Ovary (tissue), 10 donors: ENCODE data around the gene PLEKHA5. TPM values are rescaled to one million over a fixed set of nuclear protein-coding genes. Genes with fewer than 3 reads are reported as not detected.

Source experiments
- DNase-seq, 5 donors: peaks; one replicate each; pipeline ENCODE4 v3.0.0-alpha.2; 2019 to 2020
- H3K27ac ChIP-seq, 2 donors: fragments of 200-600 bp; one replicate each; pipeline versions ENCODE4 v1.5.1 to v1.8.0; 2019 to 2022
- H3K27me3 ChIP-seq: fragments of 200-600 bp; one replicate; pipeline ENCODE4 v1.8.0; 2022
- H3K36me3 ChIP-seq: fragments of 200-600 bp; sonication (generic); one replicate; pipeline ENCODE4 v1.5.1; 2019
- H3K4me1 ChIP-seq: one replicate; pipeline ENCODE4 v1.8.1; 2013; ENCODE audit warnings: mild to moderate bottlenecking, moderate library complexity; ENCODE audit not compliant: insufficient read depth
- H3K4me3 ChIP-seq: fragments of 200-600 bp; sonication (generic); one replicate; pipeline ENCODE4 v1.5.1; 2017
- H3K9me3 ChIP-seq, 2 donors: fragments of 200-600 bp in 1 of 2; sonication (generic) in 1 of 2; one replicate each; pipeline versions ENCODE4 v1.5.1 to v1.8.1; 2013 to 2019; ENCODE audit warnings: mild to moderate bottlenecking in 1 of 2, moderate library complexity in 1 of 2
- EP300 ChIP-seq: sonication (generic); formaldehyde crosslinking; IDR thresholded peaks from one replicate; pipeline ENCODE4 v1.6.1; 2017; ENCODE audit warnings: antibody characterized with exemption
- POLR2A ChIP-seq: fragments of 450-650 bp; IDR thresholded peaks from one replicate; pipeline ENCODE4 v1.6.1; 2017; ENCODE audit warnings: antibody characterized with exemption, mild to moderate bottlenecking, moderate library complexity
- WGBS, 3 donors: extraction: QIAGEN DNeasy Blood & Tissue Kit in 1 of 3; methylation state at CpG; one replicate each; pipeline versions ENCODE4 v1.1.5 to v1.1.7; 2013 to 2017; 5-methylcytosine and 5-hydroxymethylcytosine counted together
- intact Hi-C, 4 donors: fragments of 100-400 bp; cut with DNase I; formaldehyde crosslinking; loops; one replicate each; pipeline versions ENCODE4 v1.11.0 to v1.15.1; 2022 to 2023
- long read RNA-seq, 3 donors: library from polyadenylated mRNA in 2 of 3; unstranded in 2 of 3; transcript quantifications; one replicate each; pipeline ENCODE4 v2.0.0 and lab custom pipeline, GENCODE V29; 2021 to 2026
- polyA plus RNA-seq, 2 donors: library from polyadenylated mRNA; stranded (reverse); fragments of 200-250 nt in 1 of 2; fragments of 350-450 nt in 1 of 2; fragmentation: Illumina TruSeq in 1 of 2; extraction: RNeasy Lipid Tissue Mini Kit (QIAGEN cat#74804) in 1 of 2; gene quantifications; one replicate each; pipeline ENCODE4 v1.2.3, GENCODE V29; 2013 to 2014
- total RNA-seq, 7 donors: library from RNA; depleted of rRNA in 2 of 7; stranded (reverse); fragments of >200 nt in 2 of 7; fragmentation: NEBNext Ultra II Directional in 3 of 7; extraction: Animal tissue kit (Norgen Biotek cat#: 25700) in 3 of 7; gene quantifications; one replicate each; pipeline versions ENCODE4 v1.1.0 to v1.2.4, GENCODE V29; 2016 to 2023
- TF ChIP-seq, protein P1 (sequence below), 3 donors: fragments of 450-650 bp in 2 of 3; fragments of 200-600 bp in 1 of 3; IDR thresholded peaks; one replicate each; pipeline versions ENCODE4 v1.5.1 to v1.8.0; 2016 to 2022; ENCODE audit warnings: antibody characterized with exemption in 3 of 3, mild to moderate bottlenecking in 1 of 3
- donor health status: DM: no; HTN: no; CAD: no; lungs with moderate emphysema.
- donor health status: DM: no; HTN: no; CAD: no.
- donor health status: Bipolar disorder and iron deficiency.
- donor health status: DM: yes; HTN: yes; CAD: no.
- donor health status: DM: no; HTN: no; CAD: no.
- donor health status: DM: yes; HTN: yes; CAD: no.

The PLEKHA5 gene
- total RNA-seq (10 to 100 TPM; 37.0 to 65.6 (median 47.2) TPM), polyA plus RNA-seq (10 to 100 TPM; 32.2 to 32.9 TPM)
- long read RNA-seq, donor 1, partial matches to known transcripts, result 45 of 56 reads
- long read RNA-seq, donor 1, other reads (novel, unspliced or antisense), result 10 of 56 reads
- long read RNA-seq, donor 2, full-length matches to known transcripts, result 8 of 8 reads
- long read RNA-seq, donor 2, partial matches to known transcripts, result 0 of 8 reads
- long read RNA-seq, donor 2, other reads (novel, unspliced or antisense), result 0 of 8 reads
- long read RNA-seq, donor 3, full-length matches to known transcripts, result 74 of 113 reads
- long read RNA-seq, donor 3, partial matches to known transcripts, result 13 of 113 reads
- long read RNA-seq, donor 3, other reads (novel, unspliced or antisense), result 26 of 113 reads

- Histone ChIP-seq H3K27ac (peak within 1 kb of the TSS; percentile 90 to 94), H3K4me1 (no peaks in the 10 kb centered on the region), H3K9me3 (no peaks in the 10 kb centered on the region), H3K36me3 (no peaks in the 10 kb centered on the region), H3K4me3 (peak within 1 kb of the TSS; percentile 98), H3K27me3 (no peaks in the 10 kb centered on the region)
- DNase-seq, result peak; percentile 69 to 83 (median 79)
- intact Hi-C loops, result no loop called here
- 0 to 1% (median 0%) methylated on average over 50 to 103 of the region's 103 CpGs for WGBS, 3 donors
- TF ChIP-seq, protein P1, sequence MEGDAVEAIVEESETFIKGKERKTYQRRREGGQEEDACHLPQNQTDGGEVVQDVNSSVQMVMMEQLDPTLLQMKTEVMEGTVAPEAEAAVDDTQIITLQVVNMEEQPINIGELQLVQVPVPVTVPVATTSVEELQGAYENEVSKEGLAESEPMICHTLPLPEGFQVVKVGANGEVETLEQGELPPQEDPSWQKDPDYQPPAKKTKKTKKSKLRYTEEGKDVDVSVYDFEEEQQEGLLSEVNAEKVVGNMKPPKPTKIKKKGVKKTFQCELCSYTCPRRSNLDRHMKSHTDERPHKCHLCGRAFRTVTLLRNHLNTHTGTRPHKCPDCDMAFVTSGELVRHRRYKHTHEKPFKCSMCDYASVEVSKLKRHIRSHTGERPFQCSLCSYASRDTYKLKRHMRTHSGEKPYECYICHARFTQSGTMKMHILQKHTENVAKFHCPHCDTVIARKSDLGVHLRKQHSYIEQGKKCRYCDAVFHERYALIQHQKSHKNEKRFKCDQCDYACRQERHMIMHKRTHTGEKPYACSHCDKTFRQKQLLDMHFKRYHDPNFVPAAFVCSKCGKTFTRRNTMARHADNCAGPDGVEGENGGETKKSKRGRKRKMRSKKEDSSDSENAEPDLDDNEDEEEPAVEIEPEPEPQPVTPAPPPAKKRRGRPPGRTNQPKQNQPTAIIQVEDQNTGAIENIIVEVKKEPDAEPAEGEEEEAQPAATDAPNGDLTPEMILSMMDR (IDR thresholded peaks at IDR 0.05), result no peak
- no peak for TF ChIP-seq POLR2A
- TF ChIP-seq EP300, result no peak
These were observed at the start of gene PLEKHA5 for GRCh38 chr12:19129486-19130223. Gene PLEKHA5, plus strand, starts transcription at chr12:19129733. Its CDS starts 67 bp downstream, at chr12:19129800.

- intact Hi-C loops, result no loop called here
- no peak overlapping the region for H3K4me3 ChIP-seq
- 65 to 71% (median 67%) methylated on average over 2 of the region's 2 CpGs for WGBS, 3 donors
- no peaks in the 10 kb centered on the region for H3K27me3 ChIP-seq
- no peaks in the 10 kb centered on the region for H3K36me3 ChIP-seq
- H3K9me3 ChIP-seq, result no peaks in the 10 kb centered on the region
- TF ChIP-seq, protein P1 (IDR thresholded peaks at IDR 0.05), result no peak
- TF ChIP-seq POLR2A, result no peak
- no peak for TF ChIP-seq EP300
- no peak overlapping the region for H3K27ac ChIP-seq
- no peaks in the 10 kb centered on the region for H3K4me1 ChIP-seq
- DNase-seq, result no peak
These were observed 48.6 kb upstream of the PLEKHA5 start for GRCh38 chr12:19080918-19081317.

DNA sequence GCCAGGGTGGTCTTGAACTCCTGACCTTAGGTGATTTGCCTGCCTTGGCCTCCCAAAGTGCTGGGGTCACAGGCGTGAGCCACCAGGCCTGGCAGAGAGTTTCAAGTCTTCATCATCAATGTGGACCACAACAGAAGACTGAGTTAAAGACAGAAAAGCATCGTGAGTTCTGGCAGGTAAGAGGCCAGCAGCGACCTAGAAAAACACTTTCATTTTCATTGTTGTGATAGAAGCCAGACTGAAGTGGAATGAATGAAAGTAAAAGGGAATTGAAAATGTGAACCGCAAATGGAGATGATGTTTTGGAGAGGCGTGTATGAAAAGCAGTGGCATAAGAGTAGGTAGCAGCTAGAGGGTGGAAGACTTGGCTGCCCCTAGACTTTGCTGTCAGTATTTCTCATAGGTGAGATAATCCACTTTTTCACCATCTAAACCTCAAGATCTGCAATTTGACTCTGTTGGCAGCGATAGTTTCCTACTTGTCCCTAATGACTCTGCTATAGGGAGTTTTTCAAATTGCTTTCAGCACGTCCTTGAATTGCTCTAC, 47.1 kb upstream of the PLEKHA5 start:
- Histone ChIP-seq H3K27ac (no peak overlapping the region), H3K4me3 (no peak overlapping the region), H3K27me3 (no peaks in the 10 kb centered on the region), H3K36me3 (no peaks in the 10 kb centered on the region), H3K4me1 (no peaks in the 10 kb centered on the region), H3K9me3 (no peaks in the 10 kb centered on the region)
- intact Hi-C loops, result no loop called here
- DNase-seq, result no peak
- 85 to 86% (median 85%) methylated on average over 7 of the region's 7 CpGs for WGBS, 3 donors
- TF ChIP-seq EP300 (no peak), POLR2A (no peak)
- TF ChIP-seq, protein P1 (IDR thresholded peaks at IDR 0.05), result no peak

- Histone ChIP-seq H3K36me3 (no peaks in the 10 kb centered on the region), H3K4me1 (no peaks in the 10 kb centered on the region), H3K27ac (no peak overlapping the region), H3K9me3 (no peaks in the 10 kb centered on the region), H3K4me3 (no peak overlapping the region), H3K27me3 (no peaks in the 10 kb centered on the region)
- DNase-seq, result no peak
- 81 to 92% (median 90%) methylated on average over 4 of the region's 4 CpGs for WGBS, 3 donors
- TF ChIP-seq POLR2A (no peak), EP300 (no peak)
- intact Hi-C loops, result no loop called here
These were observed 45.0 kb upstream of the PLEKHA5 start for GRCh38 chr12:19084547-19084946.
